ENCODE measurements around the gene SCAMP5.

The SCAMP5 gene

GRCh38 chr15:75069301-75069925, 74.0 kb downstream of the SCAMP5 start:
- no peak for DNase-seq

- DNase-seq: no peak
These were observed 75.3 kb downstream of the SCAMP5 start for GRCh38 chr15:75070674-75071073.
